Tibial artery (tissue), 4 donors: ENCODE measurements around the gene ACO2.
"Not testable (repeated sequence)": the region's sequence is repeated elsewhere in the genome, so short reads cannot be mapped to it uniquely, and the experiment has no call there.

ENCODE experiments used
- DNase-seq, 2 donors: peaks; one replicate each; pipeline ENCODE4 v3.0.0-alpha.2; 2019
- H3K27ac ChIP-seq, 2 donors: fragments of 200-600 bp; sonication (generic) in 1 of 2; 1 replicate in 1 of 2; 2 replicates in 1 of 2; pipeline ENCODE4 v1.5.1; 2018 to 2019; ENCODE audit warnings: mild to moderate bottlenecking in 1 of 2
- H3K27me3 ChIP-seq, 2 donors: fragments of 200-600 bp; sonication (generic) in 1 of 2; one replicate each; pipeline versions ENCODE4 v1.5.1 to v1.6.0; 2016 to 2019
- H3K36me3 ChIP-seq, 3 donors: fragments of 200-600 bp; sonication (generic) in 2 of 3; one replicate each; pipeline ENCODE4 v1.5.1; 2016 to 2019; ENCODE audit warnings: mild to moderate bottlenecking in 2 of 3
- H3K4me1 ChIP-seq, 4 donors: fragments of 200-600 bp; sonication (generic) in 2 of 4; 1 replicate in 3 of 4; 2 replicates in 1 of 4; pipeline ENCODE4 v1.5.1; 2016 to 2019
- H3K4me3 ChIP-seq, 2 donors: fragments of 200-600 bp; sonication (generic) in 1 of 2; 1 replicate in 1 of 2; 2 replicates in 1 of 2; pipeline ENCODE4 v1.5.1; 2018 to 2019; ENCODE audit warnings: mild to moderate bottlenecking in 2 of 2
- H3K9me3 ChIP-seq, 3 donors: fragments of 200-600 bp; sonication (generic) in 1 of 3; one replicate each; pipeline ENCODE4 v1.5.1; 2016 to 2019
- CTCF ChIP-seq, 2 experiments: fragments of 200-600 bp in 1 of 2; fragments of 450-650 bp in 1 of 2; IDR thresholded peaks; one replicate each; pipeline ENCODE4 v1.5.1; 2017 to 2019; ENCODE audit warnings: antibody characterized with exemption in 2 of 2, mild to moderate bottlenecking in 1 of 2, moderate library complexity in 1 of 2
- intact Hi-C: fragments of 100-400 bp; cut with DNase I; formaldehyde crosslinking; loops from one replicate; pipeline ENCODE4 v1.15.0; 2023; ENCODE audit warnings: low total_unique reads

The ACO2 gene

GRCh38 chr22:41447435-41448188 lies 21.3 kb upstream of the ACO2 start:
- Histone ChIP-seq H3K36me3 (peaks cover 6 to 9% (median 8%) of the 10 kb centered on the region in 3 donors), H3K4me3 (peak overlapping the region; percentile 88 to 95), H3K9me3 (no peaks in the 10 kb centered on the region), H3K27ac (peak overlapping the region; percentile 95 to 98), H3K27me3 (no peaks in the 10 kb centered on the region), H3K4me1 (peaks cover 1 to 21% (median 9%) of the 10 kb centered on the region in 4 donors)
- intact Hi-C loops = loop anchor here (5.0 kb wide), 1 partner anchor 35 kb away; no protein-coding TSS in a partner anchor
- no peak for TF ChIP-seq CTCF (IDR thresholded peaks at IDR 0.05)
- peak; percentile 65 to 83 for DNase-seq

- Histone ChIP-seq H3K4me3 (peak overlapping the region; percentile 88 to 95), H3K27ac (peak overlapping the region; percentile 95 to 98), H3K36me3 (peaks cover 1 to 3% (median 2%) of the 10 kb centered on the region in 3 donors), H3K27me3 (no peaks in the 10 kb centered on the region), H3K9me3 (no peaks in the 10 kb centered on the region), H3K4me1 (peaks cover 0 to 14% (median 6%) of the 10 kb centered on the region in 4 donors)
- peak; percentile 97 to 99 for DNase-seq
- peak in 1 of 2 experiments; percentile 10 for TF ChIP-seq CTCF (IDR thresholded peaks at IDR 0.05)
- intact Hi-C loops = loop anchor here (5.0 kb wide), 1 partner anchor 34 kb away; no protein-coding TSS in a partner anchor
These were observed 20.6 kb upstream of the ACO2 start for GRCh38 chr22:41448189-41448808.

- H3K36me3 ChIP-seq = peaks cover 42 to 63% (median 52%) of the 10 kb centered on the region in 3 donors
- H3K27me3 ChIP-seq = no peaks in the 10 kb centered on the region
- H3K4me1 ChIP-seq = no peaks in the 10 kb centered on the region
- no peak for TF ChIP-seq CTCF (IDR thresholded peaks at IDR 0.05)
- no peak overlapping the region for H3K27ac ChIP-seq
- H3K4me3 ChIP-seq = no peak overlapping the region
- no peaks in the 10 kb centered on the region for H3K9me3 ChIP-seq
- no peak for DNase-seq
- intact Hi-C loops = no loop called here
These were observed 10.7 kb upstream of the ACO2 start for GRCh38 chr22:41458161-41458728.

- peaks cover 50 to 72% (median 60%) of the 10 kb centered on the region in 3 donors for H3K36me3 ChIP-seq
- no peak for DNase-seq
- H3K9me3 ChIP-seq = no peaks in the 10 kb centered on the region
- TF ChIP-seq CTCF (IDR thresholded peaks at IDR 0.05) = no peak
- no peaks in the 10 kb centered on the region for H3K27me3 ChIP-seq
- intact Hi-C loops = no loop called here
- no peaks in the 10 kb centered on the region for H3K4me1 ChIP-seq
- no peak overlapping the region for H3K27ac ChIP-seq
- no peak overlapping the region for H3K4me3 ChIP-seq
These were observed 9.5 kb upstream of the ACO2 start for GRCh38 chr22:41459431-41459830.

GRCh38 chr22:41460071-41460470 lies 8.8 kb upstream of the ACO2 start:
- H3K27me3 ChIP-seq, H3K9me3 ChIP-seq, H3K4me3 ChIP-seq, H3K4me1 ChIP-seq, H3K27ac ChIP-seq: not testable (repeated sequence)
- peaks cover 56 to 79% (median 67%) of the 10 kb centered on the region in 3 donors for H3K36me3 ChIP-seq
- DNase-seq = peak in 1 of 2 donors; percentile 51
- intact Hi-C loops = loop anchor here (10.0 kb wide), 1 partner anchor 175 kb away; the partner anchor contains the start of gene RANGAP1
